Fibroblast of the aortic adventitia (primary cell): ENCODE data around the gene CNTNAP5. TPM values are rescaled to one million over a fixed set of nuclear protein-coding genes. Genes with fewer than 3 reads are reported as not detected.

Experiments
- DNase-seq: peaks from one replicate; pipeline ENCODE4 v3.0.0-alpha.2; 2010; ENCODE audit warnings: low read depth
- H3K4me3 ChIP-seq: 2 replicates; pipeline ENCODE4 v1.5.1; 2011; ENCODE audit warnings: low read depth, mild to moderate bottlenecking, control low read depth, low read length, moderate library complexity
- CTCF ChIP-seq: IDR thresholded peaks from 2 replicates; pipeline ENCODE4 v1.5.1; 2011; ENCODE audit warnings: mild to moderate bottlenecking, low read length, control low read depth, inconsistent platforms; ENCODE audit not compliant: insufficient read depth
- total RNA-seq: library from RNA; depleted of rRNA; stranded (reverse); fragments of >200 nt; gene quantifications from 2 replicates; pipeline ENCODE4 v1.2.3, GENCODE V29; 2012; ENCODE audit warnings: low replicate concordance

Gene CNTNAP5
- total RNA-seq, 1 donor: under 0.01 TPM

DNA sequence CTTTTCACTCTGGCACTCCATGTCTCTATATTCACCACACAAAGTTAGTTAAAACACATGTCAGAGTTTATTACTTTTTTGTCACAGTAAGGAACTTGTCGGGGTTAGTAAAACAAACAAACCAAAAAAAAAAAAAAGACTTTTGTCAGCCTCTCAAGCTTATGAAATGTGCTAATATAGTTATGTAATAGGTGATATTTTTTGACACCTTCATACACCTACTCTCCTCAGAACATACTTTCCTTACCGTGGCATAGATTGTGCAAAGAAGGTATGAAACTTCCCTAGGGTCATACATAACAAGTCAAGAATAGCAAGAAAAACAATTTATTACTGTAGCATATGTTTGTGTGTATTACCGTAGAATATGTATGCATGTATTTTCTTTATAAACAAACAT, 633.3 kb downstream of the CNTNAP5 start:
- H3K4me3 ChIP-seq: no peak overlapping the region
- no peak for TF ChIP-seq CTCF
- DNase-seq: no peak

DNA sequence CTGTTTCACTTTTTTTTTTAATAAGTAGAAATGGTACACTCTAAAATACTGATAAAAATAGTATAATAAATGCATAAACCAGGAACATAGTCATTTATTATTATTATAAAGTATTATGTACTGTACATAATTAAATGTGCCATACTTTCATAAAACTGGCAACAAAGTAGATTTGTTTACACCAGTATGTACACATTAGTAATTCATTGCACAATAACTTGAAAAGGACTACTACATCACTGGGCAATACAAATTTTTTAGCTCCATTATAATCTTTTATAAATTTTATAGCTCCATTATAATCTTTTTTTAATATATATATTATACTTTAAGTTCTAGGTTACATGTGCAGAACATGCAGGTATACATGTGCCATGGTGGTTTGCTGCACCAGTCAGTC, 636.5 kb downstream of the CNTNAP5 start:
- no peak for DNase-seq
- no peak overlapping the region for H3K4me3 ChIP-seq
- no peak for TF ChIP-seq CTCF

- H3K4me3 ChIP-seq: no peak overlapping the region
- DNase-seq: no peak
- no peak for TF ChIP-seq CTCF
These were observed 638.0 kb downstream of the CNTNAP5 start for GRCh38 chr2:124662946-124663644.

- no peak for TF ChIP-seq CTCF
- no peak for DNase-seq
- no peak overlapping the region for H3K4me3 ChIP-seq
These were observed 638.5 kb downstream of the CNTNAP5 start for GRCh38 chr2:124663645-124663997.

DNA sequence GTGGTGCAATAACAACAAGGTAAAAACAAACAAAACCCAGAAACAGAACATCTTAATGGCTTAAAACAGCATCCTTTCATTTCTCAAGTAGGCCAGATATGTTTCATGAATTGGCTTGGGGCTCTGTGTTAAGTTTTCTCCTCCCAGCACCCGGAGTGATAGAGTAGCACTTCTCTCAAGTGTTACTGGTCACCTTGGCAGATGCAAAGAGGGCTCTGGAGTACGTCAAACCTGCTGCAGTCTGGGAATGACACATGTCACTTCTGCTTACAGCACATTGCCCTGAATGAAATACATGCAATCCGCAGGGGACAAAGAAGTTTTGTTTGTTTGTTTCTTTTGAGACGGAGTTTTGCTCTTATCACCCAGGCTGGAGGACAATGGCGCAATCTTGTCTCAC, 639.3 kb downstream of the CNTNAP5 start:
- H3K4me3 ChIP-seq: no peak overlapping the region
- no peak for TF ChIP-seq CTCF
- DNase-seq: no peak

DNA sequence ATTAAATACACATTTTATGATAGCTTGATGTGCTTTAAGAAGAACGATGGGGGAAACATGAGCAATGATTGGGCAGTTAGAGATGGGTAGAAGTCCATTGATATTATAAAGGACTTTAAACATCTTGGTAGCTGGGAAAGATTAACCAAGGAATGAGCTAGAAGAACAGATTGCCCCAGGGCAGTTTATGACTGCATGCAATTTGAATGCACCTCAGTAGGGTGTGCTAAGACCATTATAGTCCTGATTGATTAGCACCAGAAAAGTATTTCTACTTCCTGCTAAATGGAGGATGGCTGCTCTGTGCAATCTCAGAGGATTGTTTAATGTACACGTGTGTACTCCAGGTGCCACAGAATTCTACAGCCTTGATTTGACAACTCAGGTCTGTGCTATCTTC, 641.9 kb downstream of the CNTNAP5 start:
- TF ChIP-seq CTCF: no peak
- no peak for DNase-seq

DNA sequence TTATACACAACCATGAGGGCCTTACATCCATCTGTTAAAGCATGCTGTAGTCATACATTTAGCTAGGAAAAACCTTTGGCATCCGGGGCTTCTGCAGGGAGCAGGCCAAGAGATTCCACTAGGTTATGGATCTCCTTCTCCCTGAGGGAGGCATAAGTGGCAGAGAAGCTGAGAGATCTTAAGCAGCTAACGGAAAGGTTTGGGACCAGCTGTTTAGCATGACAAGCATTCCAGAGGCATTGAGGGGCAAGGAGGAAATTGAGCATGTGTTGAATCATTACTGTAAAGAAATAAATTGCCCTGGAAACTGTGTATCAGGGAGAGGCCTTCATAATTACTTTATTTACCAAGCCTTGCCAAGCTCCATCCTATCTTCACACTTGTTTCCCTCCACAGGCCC, 643.1 kb downstream of the CNTNAP5 start:
- TF ChIP-seq CTCF: no peak
- DNase-seq: no peak
- no peak overlapping the region for H3K4me3 ChIP-seq

More for the DNA sequence above, 641.9 kb downstream of the CNTNAP5 start:
- no peak overlapping the region for H3K4me3 ChIP-seq
